HG03558 (cell line): ENCODE measurements around the gene C11orf71.

ENCODE experiments used
- ATAC-seq: cut with Tn5 transposase; IDR thresholded peaks from one replicate; pipeline ENCODE4 v1.9.1; 2021; ENCODE audit warnings: moderate number of reproducible peaks; ENCODE audit not compliant: unreplicated experiment; ENCODE audit errors: extremely low read depth

C11orf71 gene

DNA sequence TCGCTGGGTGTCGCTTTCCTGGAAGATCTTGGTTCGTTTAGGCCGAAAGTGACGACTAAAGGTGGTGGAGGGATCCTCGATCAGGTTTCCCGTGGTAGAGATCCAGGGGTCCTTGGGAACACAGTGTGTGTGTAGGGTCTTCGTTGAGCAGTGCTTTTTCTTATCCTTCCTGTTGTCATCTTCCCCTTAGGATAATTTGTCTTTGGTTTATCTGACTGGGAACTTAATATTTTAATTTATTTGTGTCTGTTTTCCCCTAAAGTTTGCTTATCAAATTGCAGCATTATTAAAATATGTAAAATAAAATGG is 558 bp upstream of the C11orf71 start:
- no peak for ATAC-seq

DNA sequence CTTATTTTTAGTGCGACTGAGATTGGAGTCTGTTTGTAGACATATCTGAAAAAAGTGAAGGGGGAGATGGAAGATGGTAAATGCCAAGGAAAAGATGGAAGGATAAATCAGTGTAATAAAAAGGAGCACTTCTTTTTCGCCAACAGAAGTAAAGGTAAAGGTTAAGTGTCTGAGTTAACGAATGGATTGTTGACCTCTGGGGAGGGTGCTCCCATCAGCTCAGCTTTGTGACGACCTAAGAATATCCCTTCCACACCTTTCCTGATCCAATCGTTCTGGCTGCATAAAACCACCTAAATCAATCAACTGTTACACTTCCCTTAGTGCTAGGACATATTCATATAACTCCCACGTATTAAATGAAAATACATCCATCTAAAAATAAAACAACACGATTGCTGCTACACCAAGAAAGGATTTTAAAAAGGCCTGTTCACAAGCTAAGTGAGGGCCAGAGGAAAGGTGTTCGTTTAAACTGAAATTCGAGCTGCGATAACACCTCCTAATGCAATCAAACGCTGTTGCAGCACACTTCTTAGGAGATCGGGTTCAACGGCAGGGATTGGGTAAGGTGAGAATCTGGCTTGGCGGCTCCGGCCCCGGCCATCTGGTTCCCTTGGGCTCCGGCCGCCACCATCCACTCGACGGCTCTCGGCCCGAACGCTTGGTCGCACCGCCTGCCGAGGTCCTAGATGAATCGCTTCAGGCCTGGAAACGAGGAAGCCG is 658 bp downstream of the C11orf71 start:
- ATAC-seq, result peak; percentile 15

DNA sequence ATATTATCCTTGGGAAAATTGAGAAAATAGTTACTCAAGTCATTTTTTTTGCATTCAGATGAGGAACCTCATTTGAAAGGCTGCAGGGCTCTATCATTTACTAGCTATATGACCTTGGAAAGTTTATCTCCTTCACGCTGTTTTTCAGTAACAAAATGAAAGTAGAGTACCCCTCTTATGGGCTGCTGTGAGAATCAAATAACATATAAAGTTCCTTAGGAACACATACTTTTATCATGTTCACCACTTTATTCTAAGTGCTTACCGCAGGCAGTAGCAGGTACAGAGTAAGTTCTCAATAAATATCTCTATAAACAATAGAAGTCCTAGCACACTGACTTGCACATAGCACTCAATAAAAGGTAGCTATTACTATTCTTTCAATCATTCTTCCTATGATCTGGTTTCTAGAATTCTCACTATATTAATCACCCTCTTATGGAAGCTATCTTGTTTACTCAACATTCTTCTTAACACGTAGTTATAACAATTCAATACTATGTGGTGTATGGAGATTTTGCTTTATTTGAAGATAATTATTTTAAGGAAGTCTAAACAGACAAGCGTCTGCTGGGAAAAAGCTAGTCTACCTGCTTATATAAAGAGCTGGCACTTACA is 1.9 kb downstream of the C11orf71 start:
- no peak for ATAC-seq

DNA sequence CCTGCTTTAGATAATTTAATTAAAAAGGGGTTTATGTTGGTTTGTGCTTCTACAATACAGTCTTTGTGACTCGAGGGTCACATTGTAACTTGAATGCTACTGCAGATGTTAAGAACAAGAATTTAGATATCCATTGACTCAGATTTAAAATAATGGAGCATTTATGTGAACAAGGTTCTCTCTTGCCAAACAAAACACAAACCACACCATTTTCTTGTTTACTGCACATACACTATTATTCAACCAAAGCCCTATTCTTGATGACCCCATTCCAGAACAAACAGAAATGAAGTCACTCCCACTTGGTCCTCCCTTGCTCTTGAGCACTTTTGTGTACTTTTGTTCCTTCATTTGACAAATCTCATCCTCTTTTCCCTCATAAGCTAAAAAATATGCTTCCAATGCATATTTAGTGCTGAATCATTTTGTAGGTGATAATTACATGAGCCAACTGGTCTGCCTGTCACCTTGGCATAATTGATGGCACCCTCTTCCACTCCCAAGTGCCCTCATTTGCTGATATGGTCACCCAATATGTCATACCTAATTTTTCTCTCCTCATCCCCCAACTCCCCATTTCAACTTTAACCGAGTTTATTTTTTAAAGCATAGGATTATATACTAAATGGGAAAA is 2.8 kb downstream of the C11orf71 start:
- ATAC-seq, result no peak

DNA sequence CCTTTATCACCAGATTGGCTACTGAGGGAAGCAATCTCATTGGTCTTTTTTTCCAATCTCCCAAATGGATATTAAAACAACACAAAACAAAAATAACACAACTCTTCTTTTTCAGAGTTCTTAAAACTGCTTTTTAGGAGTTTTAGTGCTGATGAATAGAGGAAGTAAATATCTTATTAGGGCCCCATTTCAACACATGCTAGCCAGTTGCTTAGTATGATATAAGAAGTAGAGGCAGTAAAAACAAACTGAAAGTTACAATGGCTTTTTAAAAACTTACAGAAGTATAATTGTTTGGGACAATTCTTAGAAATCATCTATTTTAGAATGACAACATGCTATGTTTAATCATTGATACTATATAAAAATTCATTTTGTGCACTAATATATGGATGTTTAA is 3.4 kb downstream of the C11orf71 start:
- no peak for ATAC-seq

DNA sequence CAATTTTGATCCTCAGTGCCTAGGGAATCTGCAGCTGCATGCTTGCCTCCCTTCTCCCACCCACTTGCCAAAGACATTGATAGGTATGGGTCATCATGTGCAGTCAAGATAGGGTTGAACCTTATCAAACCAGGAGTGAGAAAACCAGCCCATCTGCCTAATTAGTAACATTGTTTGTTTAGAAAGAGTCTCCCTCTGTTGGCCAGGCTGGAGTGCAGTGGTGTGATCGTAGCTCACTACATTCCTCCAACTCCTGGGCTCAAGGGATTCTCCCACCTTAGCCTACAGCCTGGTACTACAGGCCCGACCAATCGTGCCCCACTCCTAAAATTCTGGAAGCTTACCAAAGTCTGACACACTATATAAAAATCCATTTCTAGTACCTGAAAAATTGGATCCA is 4.6 kb downstream of the C11orf71 start:
- no peak for ATAC-seq

DNA sequence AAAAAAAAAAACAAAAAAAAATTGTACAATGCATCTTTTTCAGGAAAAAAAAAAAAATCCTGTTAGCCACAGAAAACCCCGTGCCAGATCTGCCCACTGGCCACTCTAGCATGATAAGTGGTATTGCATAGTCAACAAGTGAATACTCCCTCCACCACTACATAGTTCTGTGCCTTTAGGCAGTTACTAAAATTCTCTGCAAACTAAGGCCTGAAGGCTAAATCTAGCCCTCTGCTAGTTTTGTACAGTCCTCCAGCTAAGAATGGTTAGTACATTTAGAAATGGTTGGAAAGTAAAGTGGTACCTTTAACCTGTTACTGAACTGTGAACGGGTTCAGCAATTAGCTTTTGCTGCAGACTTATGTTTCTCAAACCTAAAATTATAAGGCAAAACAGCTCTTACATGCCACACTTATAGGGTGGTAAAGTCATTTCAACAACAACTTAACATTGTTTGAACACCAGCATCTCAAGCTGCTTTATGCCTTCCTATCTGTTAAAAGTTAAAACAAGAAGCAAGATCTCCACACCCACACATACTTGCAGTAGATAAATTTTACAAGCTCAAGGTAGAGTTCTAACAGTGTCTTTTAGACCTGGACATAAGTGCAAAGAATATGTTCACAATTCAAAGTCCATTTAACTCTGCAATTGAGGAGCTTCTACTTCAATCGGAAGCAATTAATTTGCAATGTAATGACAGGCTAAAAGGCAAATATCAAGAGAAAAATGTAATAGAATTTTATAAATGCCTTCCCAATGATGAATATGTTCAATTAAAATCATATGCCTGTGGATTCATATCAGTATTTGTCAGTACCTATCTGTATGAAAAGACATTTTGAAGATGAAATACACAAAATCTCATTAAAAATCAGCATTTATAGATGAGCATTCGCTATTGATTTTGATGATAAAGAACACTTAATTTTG is 7.3 kb downstream of the C11orf71 start:
- no peak for ATAC-seq

DNA sequence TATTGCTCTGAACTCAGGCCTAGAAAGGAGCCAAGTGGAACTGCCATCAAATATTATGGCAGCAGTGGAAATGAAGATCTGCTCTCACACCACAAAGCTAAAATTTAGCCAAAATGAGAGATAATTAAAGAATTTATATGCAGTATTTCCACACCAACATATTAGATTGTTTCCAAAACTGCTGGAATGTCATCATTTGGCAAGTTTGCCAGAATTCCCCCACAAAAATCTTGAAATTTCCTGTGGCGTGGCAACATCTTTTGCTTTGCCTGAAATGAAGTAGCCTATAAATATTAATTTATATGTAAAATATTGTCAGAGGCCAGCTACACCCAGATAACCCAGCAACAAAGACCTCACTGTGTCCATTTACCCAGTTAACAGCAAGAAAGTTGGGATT is 13.8 kb downstream of the C11orf71 start:
- ATAC-seq, result no peak

DNA sequence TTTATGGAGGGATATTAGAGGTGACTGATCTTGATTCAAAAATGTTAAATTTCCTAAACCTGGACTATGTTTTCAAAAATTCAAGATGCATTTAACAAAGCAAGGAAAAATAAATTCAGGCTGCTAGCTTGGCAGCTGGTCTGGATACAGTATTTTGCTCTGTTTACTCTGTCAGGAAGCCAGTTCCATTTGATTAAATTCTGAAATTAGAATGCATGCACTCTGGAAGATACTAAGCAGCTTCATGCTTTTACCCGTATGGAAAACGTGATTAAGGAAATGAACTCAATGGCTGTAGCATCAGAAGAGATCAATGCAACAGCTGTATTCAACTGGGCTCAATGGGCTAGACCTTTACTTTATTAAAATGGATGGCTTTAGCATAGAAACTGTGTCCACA is 14.2 kb downstream of the C11orf71 start:
- no peak for ATAC-seq

DNA sequence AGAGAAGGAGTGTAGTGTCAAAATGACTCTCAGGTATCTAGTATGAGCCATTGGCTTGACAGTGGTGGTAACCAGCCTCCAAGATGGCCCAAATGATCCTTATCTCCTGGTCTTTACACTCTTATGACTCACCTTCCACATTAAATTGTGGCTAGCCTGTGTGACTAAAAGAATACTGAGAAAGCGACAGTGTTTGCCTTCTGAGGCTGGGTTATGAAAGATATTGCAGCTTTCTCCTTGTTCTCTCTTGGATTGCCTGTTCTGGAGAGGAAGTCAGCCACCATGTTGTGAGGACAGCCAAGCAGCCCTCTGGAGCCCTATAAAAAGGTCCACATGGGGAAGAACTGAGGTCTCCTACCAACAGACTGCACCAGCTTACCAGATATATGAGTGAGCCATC is 15.8 kb downstream of the C11orf71 start:
- ATAC-seq, result no peak

DNA sequence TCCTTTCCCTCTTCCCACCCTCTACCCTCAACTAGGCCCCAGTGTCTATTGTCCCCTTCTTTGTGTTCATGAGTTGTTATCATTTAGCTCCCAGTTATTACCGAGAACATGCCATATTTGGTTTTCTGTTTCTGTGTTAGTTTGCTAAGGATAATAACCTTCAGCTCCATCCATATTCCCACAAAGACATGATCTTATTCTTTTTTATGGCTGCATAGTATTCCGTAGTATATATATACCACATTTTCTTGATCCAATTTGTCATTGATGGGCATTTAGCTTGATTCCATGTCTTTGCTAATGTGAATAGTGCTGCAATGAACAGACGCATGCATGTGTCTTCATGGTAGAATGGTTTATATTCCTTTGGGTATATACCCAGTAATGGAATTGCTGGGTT is 17.8 kb downstream of the C11orf71 start:
- ATAC-seq, result no peak

DNA sequence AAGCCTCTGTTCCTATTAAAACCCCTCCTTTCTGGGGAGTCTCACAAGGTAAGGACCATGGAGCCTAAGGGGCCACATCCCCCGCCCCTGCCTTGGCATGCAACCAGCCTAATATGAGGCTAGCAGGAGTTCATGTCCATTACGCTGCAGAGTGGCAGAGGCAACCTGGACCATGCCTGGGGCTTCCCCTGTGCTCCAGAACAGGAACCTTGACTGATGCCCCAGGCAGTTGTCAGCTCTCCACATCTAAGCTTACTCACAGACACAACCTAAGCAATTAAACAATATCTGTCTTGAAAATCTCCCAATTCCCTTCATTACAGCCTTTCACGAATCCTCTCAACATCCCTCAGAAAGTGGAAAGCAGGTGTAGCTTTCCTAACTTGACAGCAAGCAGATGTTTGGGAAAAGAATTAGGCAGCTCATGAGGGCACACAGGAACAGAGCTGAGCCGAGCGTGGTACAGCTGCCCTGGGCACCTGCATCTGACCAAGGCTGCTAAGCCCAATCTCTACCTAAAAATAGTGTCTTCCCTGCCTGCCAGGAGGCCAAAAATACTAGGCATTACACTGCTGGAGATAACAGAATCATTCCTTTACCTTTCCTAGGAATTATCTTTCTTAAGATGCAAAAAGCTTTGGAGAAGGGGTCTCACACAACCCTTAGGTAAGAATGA is 20.8 kb downstream of the C11orf71 start:
- ATAC-seq, result no peak

DNA sequence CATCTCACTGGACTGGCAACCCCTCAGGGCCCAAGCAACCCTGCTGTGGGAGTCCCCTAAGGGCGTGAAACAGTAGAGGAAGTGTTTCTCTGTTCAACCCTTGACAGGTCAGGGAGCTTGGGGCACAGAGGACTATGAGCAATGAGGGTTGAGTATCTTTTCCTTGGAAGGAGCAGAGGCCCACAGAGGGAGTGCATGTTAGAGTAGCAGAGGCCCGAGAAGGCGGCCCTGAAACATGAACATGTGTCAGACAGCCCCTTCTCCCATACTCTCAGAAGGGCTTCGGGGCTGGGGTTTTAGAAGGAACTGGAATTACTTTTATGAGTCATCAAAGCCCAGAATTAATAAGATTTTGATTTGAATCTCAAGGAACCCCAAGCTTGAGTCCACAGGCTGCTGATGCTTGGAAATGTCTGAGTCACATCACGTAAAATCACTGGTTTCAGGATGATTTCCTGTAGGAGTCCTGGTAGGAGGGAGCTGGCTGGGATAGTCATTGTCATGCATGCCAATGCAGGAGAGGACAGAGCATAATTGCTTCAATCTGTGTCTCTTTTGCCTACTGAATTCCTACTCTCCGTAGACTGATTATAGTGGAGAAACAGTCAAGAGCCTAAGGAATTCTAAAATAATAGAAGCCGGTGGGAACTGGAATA is 22.6 kb downstream of the C11orf71 start:
- no peak for ATAC-seq

DNA sequence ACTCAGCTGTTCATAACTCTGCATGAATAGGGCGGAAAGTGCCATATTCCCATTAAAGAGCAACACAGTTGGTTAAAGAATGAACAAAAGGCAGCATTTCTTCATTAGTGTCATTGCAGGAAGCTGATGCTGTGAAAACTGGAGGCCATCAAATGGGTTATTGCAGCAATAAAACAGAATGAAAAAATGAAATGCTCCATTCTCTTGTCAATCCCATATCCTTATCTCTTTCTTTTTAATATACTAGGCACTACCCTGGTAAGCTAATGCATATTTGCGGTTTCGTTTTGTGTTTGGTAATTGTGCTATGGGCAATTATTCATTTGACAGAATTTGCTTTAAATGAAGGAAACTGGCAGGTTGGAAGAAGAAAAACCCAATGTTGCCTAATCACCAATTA is 25.3 kb downstream of the C11orf71 start:
- no peak for ATAC-seq

DNA sequence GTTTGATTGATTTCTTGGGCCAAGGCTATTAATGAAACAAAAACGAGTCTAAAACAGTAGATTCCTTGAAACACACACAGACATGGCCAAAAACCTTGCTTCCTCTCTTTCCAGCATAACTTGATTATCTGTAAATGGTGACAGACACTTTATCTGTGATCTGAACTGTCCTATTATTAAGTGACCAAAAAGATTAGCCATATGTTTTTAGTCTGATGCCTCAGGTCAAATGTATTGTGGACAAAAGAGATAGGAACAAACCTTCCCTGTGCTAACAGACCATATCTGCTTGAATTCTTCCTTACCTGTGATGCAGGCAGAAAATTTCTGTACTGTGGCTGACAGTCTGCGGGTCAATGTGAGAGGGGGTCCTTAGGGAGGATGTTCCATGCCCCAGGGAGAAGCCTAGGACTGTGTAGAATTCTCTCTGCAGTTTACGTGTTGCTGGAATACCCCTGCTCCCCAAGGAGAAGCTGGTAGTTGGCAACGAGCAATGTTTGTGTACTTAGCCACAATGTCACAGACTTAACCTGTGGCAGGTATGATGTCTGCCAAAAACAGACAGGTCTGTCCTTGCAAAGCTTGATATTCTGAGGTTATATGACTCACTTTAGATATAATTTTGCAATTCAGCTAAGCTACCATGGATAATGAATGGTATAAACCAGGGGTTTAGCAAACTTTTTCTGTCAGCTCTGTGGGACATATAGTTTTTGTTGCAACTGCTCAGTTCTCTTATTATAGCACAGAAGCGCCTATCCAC is 31.2 kb downstream of the C11orf71 start:
- no peak for ATAC-seq

DNA sequence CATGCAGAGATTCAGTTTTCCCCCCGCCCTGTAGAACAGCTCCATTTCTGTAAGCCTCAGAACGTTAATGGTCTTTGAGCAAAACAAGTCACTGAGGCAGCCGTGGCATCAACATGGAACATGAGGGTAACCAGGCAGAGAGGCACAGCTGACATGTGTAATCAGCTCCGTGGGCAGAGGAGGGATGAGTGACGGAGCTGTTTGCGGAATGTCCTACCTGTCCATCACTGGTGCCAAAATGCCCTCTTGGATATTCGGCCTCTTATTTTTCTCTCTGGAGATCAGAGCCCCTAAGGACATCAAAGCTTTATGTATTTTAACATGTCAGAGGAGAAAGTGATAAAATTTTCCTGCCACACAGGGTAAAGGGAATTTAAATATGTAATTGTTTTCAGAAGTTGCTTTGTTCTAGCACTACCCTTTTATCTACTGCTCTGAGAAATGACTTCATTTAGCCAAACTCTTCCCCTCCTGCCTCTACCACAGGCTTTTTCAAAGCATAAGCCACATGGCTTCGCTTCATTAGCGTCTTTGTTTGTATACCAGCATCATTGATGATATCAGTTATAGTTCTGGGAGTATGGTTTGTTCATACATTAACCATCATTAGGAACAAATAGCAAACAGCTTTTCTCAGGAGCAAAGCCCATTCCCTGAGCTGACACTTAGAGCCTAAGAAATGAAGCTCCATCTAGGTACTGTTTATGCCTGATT is 32.9 kb downstream of the C11orf71 start:
- ATAC-seq, result no peak

DNA sequence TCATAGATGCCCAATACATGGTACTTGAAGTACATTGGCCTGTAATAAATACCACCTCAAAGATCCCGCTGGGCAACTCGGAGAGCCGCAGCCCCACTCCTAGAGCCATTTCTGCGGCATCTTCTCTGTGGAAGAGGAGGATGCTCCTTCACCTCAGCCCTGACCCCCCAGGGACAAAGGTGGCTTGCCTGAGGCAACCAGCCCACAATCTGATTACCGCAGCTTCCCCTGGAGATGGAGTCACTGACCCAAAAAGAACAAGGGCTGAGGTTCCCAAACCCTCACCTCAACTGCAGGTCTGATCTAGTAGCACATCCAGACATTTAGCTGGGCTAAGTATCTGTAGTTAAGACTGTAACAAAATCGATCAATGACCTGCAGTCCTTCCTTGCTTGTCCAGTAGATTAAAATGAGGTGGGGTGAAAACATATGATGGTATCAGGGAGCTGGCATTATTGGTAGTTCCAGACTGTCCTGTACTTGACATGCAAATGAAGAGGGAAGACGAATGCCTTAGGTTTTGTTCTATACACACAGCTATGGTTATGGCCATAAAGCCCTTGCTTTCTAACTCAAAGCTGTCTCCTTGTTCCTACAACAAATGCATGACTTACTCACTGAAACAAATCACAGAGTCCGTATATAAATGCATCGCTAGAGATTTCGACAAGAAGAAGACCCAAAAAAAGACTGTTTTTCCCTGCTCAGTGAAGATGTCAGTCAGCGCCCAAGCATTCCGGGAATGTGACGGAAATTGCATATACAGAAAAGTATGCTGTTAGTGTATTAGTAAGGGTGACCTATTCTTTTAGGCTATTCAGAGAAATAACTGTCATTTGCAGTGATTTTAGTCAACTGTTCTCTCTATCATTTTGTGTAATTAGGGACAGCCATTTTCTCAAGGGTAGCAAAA is 33.7 kb downstream of the C11orf71 start:
- no peak for ATAC-seq
